ENCODE data around the gene IL36G.

- no peak for TF ChIP-seq POLR2AphosphoS5 (IDR thresholded peaks at IDR 0.05; ENCODE audit: low read depth, low read length)
- no peak for TF ChIP-seq SIN3A (IDR thresholded peaks at IDR 0.05; ENCODE audit: borderline replicate concordance, insufficient read depth, low read length)
- no peak for TF ChIP-seq REST (IDR thresholded peaks at IDR 0.05; ENCODE audit: insufficient read depth in 1 of 2, low read depth in 2 of 2, low read length in 2 of 2)
These were observed 18.5 kb upstream of the IL36G start for GRCh38 chr2:112959109-112959812.

Data from PFSK-1 (cell line).